T-helper 2 cell treated with Interferon-gamma antibody and Interleukin-4, amounts not matched to agents 5 μg/mL and 100 μg/mL, for 36 hours (primary cell): Measurements from ENCODE around the gene IFNLR1.
A peak's percentile ranks its signal among the peaks of the same experiment; 100 is the strongest.

Experiments
- DNase-seq: peaks from one replicate; pipeline ENCODE4 v3.0.0; 2021; ENCODE audit warnings: low spot score
- H3K27ac Mint-ChIP-seq: one replicate; pipeline ENCODE4 v1.8.0; 2021; ENCODE audit warnings: mild to moderate bottlenecking, mixed read lengths
- H3K27me3 Mint-ChIP-seq: one replicate; pipeline ENCODE4 v1.8.0; 2021; ENCODE audit warnings: low read depth, mixed read lengths
- H3K36me3 Mint-ChIP-seq: one replicate; pipeline ENCODE4 v1.8.0; 2021; ENCODE audit warnings: low read depth, mixed read lengths
- H3K4me1 Mint-ChIP-seq: one replicate; pipeline ENCODE4 v1.8.0; 2021; ENCODE audit warnings: low read depth, mixed read lengths
- H3K4me3 Mint-ChIP-seq: one replicate; pipeline ENCODE4 v1.8.0; 2022; ENCODE audit warnings: mild to moderate bottlenecking, moderate library complexity, mixed read lengths
- H3K9me3 Mint-ChIP-seq: one replicate; pipeline ENCODE4 v1.8.0; 2021; ENCODE audit warnings: mixed read lengths

IFNLR1 gene

GRCh38 chr1:24157918-24158481 is 29.1 kb downstream of the IFNLR1 start:
- no peak for DNase-seq
- H3K4me3 Mint-ChIP-seq: no peak overlapping the region
- H3K36me3 Mint-ChIP-seq: no peaks in the 10 kb centered on the region
- no peak overlapping the region for H3K27ac Mint-ChIP-seq
- H3K9me3 Mint-ChIP-seq: no peaks in the 10 kb centered on the region
- H3K4me1 Mint-ChIP-seq: no peaks in the 10 kb centered on the region
- H3K27me3 Mint-ChIP-seq: no peaks in the 10 kb centered on the region

- no peaks in the 10 kb centered on the region for H3K36me3 Mint-ChIP-seq
- H3K27ac Mint-ChIP-seq: no peak overlapping the region
- DNase-seq: no peak
- H3K4me3 Mint-ChIP-seq: no peak overlapping the region
- no peaks in the 10 kb centered on the region for H3K9me3 Mint-ChIP-seq
- no peaks in the 10 kb centered on the region for H3K4me1 Mint-ChIP-seq
- peaks cover 3% of the 10 kb centered on the region for H3K27me3 Mint-ChIP-seq
These were observed 30.4 kb downstream of the IFNLR1 start for GRCh38 chr1:24156542-24157260.

GRCh38 chr1:24155011-24155782 is 31.9 kb downstream of the IFNLR1 start:
- Mint-ChIP-seq H3K27ac (no peak overlapping the region), H3K36me3 (no peaks in the 10 kb centered on the region), H3K4me3 (no peak overlapping the region), H3K27me3 (peaks cover 15% of the 10 kb centered on the region), H3K4me1 (peaks cover 9% of the 10 kb centered on the region), H3K9me3 (no peaks in the 10 kb centered on the region)
- no peak for DNase-seq

GRCh38 chr1:24154215-24154614 is 32.9 kb downstream of the IFNLR1 start:
- H3K36me3 Mint-ChIP-seq: no peaks in the 10 kb centered on the region
- H3K27me3 Mint-ChIP-seq: peaks cover 15% of the 10 kb centered on the region
- no peak overlapping the region for H3K4me3 Mint-ChIP-seq
- DNase-seq: no peak
- H3K4me1 Mint-ChIP-seq: peaks cover 15% of the 10 kb centered on the region
- no peak overlapping the region for H3K27ac Mint-ChIP-seq
- H3K9me3 Mint-ChIP-seq: no peaks in the 10 kb centered on the region

- no peak for DNase-seq
- no peak overlapping the region for H3K4me3 Mint-ChIP-seq
- H3K9me3 Mint-ChIP-seq: no peaks in the 10 kb centered on the region
- no peaks in the 10 kb centered on the region for H3K36me3 Mint-ChIP-seq
- peaks cover 15% of the 10 kb centered on the region for H3K4me1 Mint-ChIP-seq
- peaks cover 17% of the 10 kb centered on the region for H3K27me3 Mint-ChIP-seq
- no peak overlapping the region for H3K27ac Mint-ChIP-seq
These were observed 34.2 kb downstream of the IFNLR1 start for GRCh38 chr1:24152631-24153494.

GRCh38 chr1:24151175-24151533 is 35.9 kb downstream of the IFNLR1 start:
- no peak overlapping the region for H3K27ac Mint-ChIP-seq
- H3K36me3 Mint-ChIP-seq: no peaks in the 10 kb centered on the region
- no peak overlapping the region for H3K4me3 Mint-ChIP-seq
- DNase-seq: no peak
- H3K27me3 Mint-ChIP-seq: peaks cover 17% of the 10 kb centered on the region
- H3K9me3 Mint-ChIP-seq: no peaks in the 10 kb centered on the region
- H3K4me1 Mint-ChIP-seq: peaks cover 15% of the 10 kb centered on the region

- Mint-ChIP-seq H3K27ac (no peak overlapping the region), H3K27me3 (peaks cover 17% of the 10 kb centered on the region), H3K9me3 (no peaks in the 10 kb centered on the region), H3K4me3 (peak overlapping the region; percentile 77), H3K36me3 (no peaks in the 10 kb centered on the region), H3K4me1 (peaks cover 15% of the 10 kb centered on the region)
- DNase-seq: peak; percentile 76
These were observed 36.6 kb downstream of the IFNLR1 start for GRCh38 chr1:24150234-24151174.

- peaks cover 15% of the 10 kb centered on the region for H3K4me1 Mint-ChIP-seq
- H3K27me3 Mint-ChIP-seq: peaks cover 17% of the 10 kb centered on the region
- no peak overlapping the region for H3K4me3 Mint-ChIP-seq
- no peaks in the 10 kb centered on the region for H3K9me3 Mint-ChIP-seq
- no peak overlapping the region for H3K27ac Mint-ChIP-seq
- no peaks in the 10 kb centered on the region for H3K36me3 Mint-ChIP-seq
- DNase-seq: peak; percentile 42
These were observed 37.2 kb downstream of the IFNLR1 start for GRCh38 chr1:24149866-24150233.

- Mint-ChIP-seq H3K27me3 (peaks cover 21% of the 10 kb centered on the region), H3K27ac (no peak overlapping the region), H3K4me1 (peaks cover 15% of the 10 kb centered on the region), H3K4me3 (no peak overlapping the region), H3K36me3 (no peaks in the 10 kb centered on the region), H3K9me3 (no peaks in the 10 kb centered on the region)
- no peak for DNase-seq
These were observed 39.3 kb downstream of the IFNLR1 start for GRCh38 chr1:24147816-24148215.

- DNase-seq: no peak
- Mint-ChIP-seq H3K27ac (no peak overlapping the region), H3K4me1 (peaks cover 15% of the 10 kb centered on the region), H3K9me3 (no peaks in the 10 kb centered on the region), H3K4me3 (no peak overlapping the region), H3K27me3 (peaks cover 21% of the 10 kb centered on the region), H3K36me3 (no peaks in the 10 kb centered on the region)
These were observed 39.9 kb downstream of the IFNLR1 start for GRCh38 chr1:24147194-24147593.

GRCh38 chr1:24142546-24143534 is 44.2 kb downstream of the IFNLR1 start, which contains the start of gene IL22RA1:
Gene IL22RA1 (minus strand): TSS chr1:24143140. CDS start chr1:24143082, 58 bp downstream.
- no peak within 1 kb of the TSS for H3K27ac Mint-ChIP-seq
- H3K4me1 Mint-ChIP-seq: no peaks in the 10 kb centered on the region
- H3K27me3 Mint-ChIP-seq: peaks cover 3% of the 10 kb centered on the region
- no peaks in the 10 kb centered on the region for H3K9me3 Mint-ChIP-seq
- no peak for DNase-seq
- H3K4me3 Mint-ChIP-seq: no peak within 1 kb of the TSS
- H3K36me3 Mint-ChIP-seq: no peaks in the 10 kb centered on the region

- Mint-ChIP-seq H3K27ac (no peak overlapping the region), H3K36me3 (no peaks in the 10 kb centered on the region), H3K4me3 (no peak overlapping the region), H3K27me3 (peaks cover 3% of the 10 kb centered on the region), H3K4me1 (no peaks in the 10 kb centered on the region), H3K9me3 (no peaks in the 10 kb centered on the region)
- DNase-seq: no peak
These were observed 45.6 kb downstream of the IFNLR1 start for GRCh38 chr1:24141311-24141997.
